ENCODE results near the gene SRMS.

DNA sequence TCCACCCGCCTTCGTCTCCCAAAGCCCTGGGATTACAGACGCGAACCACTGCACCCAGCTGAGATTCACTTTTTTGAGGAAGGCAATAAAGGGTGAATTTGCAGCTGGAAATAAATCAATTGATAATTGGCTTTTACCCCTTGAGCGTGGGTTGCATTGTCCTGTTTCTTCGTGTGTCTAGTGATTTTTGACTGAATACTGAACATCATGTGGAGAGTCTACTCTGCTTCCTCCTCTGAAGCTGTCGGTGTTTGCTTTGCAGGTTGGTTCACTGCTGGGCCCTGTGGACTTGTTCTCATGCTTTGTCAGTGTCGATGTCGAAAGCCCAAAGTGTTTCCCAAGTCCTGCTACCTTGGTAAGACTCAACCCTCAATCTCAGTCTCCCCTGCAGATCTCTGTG is 42.9 kb downstream of the SRMS start:
- TF ChIP-seq TAF1 (conservative IDR thresholded peaks at IDR 0.05): no peak
- TF ChIP-seq HNF4G (IDR thresholded peaks at IDR 0.05): no peak
- TF ChIP-seq CTCF (IDR thresholded peaks at IDR 0.05; ENCODE audit: low read depth, low read length, missing input control): no peak
- TF ChIP-seq MAX (IDR thresholded peaks at IDR 0.05): no peak
- no peak for TF ChIP-seq YY1 (IDR thresholded peaks at IDR 0.05)
- no peak for TF ChIP-seq SP1 (IDR thresholded peaks at IDR 0.05)

All from liver (tissue), 3 donors.